GM12875 (cell line): ENCODE data around the gene SPSB3.

Source experiments
- H3K4me3 ChIP-seq: one replicate; pipeline ENCODE4 v1.5.1; 2011; ENCODE audit warnings: low read depth, low read length, control low read depth
- TF ChIP-seq, protein P1 (sequence below): IDR thresholded peaks from 2 replicates; pipeline ENCODE4 v1.5.1; 2011; ENCODE audit warnings: low read depth, mild to moderate bottlenecking, control low read depth, inconsistent platforms, low read length, moderate library complexity, borderline replicate concordance; ENCODE audit not compliant: insufficient read depth

Gene SPSB3

DNA sequence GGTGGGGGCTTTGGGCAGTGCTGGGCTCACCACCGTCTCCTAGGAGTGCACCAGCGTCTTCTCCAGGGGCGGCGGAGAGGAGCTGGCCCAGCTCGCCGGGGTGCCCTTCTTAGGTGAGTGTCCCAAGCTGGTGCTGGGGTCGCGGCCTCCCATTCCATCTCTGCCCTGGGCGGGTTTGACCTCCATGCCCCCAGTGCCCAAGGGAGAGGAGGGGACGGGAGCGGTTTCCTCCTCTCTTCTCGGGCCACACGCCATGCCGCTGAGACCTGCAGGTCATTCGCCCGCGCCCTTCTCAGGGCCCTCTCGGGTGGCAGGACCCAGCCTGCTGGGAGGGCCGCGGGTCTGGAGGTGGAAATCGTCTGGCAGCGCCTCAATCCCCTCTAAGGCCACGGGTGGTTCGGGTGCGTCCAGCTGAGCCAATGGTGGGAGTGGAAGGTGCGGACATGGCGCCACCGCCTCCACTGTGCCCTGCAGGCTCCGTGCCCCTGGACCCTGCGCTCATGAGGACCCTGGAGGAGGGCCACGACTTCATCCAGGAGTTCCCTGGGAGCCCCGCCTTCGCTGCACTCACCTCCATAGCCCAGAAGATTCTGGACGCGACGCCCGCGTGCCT, 5.8 kb upstream of the SPSB3 start:
- TF ChIP-seq, protein P1, sequence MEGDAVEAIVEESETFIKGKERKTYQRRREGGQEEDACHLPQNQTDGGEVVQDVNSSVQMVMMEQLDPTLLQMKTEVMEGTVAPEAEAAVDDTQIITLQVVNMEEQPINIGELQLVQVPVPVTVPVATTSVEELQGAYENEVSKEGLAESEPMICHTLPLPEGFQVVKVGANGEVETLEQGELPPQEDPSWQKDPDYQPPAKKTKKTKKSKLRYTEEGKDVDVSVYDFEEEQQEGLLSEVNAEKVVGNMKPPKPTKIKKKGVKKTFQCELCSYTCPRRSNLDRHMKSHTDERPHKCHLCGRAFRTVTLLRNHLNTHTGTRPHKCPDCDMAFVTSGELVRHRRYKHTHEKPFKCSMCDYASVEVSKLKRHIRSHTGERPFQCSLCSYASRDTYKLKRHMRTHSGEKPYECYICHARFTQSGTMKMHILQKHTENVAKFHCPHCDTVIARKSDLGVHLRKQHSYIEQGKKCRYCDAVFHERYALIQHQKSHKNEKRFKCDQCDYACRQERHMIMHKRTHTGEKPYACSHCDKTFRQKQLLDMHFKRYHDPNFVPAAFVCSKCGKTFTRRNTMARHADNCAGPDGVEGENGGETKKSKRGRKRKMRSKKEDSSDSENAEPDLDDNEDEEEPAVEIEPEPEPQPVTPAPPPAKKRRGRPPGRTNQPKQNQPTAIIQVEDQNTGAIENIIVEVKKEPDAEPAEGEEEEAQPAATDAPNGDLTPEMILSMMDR: no peak
- H3K4me3 ChIP-seq: no peak overlapping the region

DNA sequence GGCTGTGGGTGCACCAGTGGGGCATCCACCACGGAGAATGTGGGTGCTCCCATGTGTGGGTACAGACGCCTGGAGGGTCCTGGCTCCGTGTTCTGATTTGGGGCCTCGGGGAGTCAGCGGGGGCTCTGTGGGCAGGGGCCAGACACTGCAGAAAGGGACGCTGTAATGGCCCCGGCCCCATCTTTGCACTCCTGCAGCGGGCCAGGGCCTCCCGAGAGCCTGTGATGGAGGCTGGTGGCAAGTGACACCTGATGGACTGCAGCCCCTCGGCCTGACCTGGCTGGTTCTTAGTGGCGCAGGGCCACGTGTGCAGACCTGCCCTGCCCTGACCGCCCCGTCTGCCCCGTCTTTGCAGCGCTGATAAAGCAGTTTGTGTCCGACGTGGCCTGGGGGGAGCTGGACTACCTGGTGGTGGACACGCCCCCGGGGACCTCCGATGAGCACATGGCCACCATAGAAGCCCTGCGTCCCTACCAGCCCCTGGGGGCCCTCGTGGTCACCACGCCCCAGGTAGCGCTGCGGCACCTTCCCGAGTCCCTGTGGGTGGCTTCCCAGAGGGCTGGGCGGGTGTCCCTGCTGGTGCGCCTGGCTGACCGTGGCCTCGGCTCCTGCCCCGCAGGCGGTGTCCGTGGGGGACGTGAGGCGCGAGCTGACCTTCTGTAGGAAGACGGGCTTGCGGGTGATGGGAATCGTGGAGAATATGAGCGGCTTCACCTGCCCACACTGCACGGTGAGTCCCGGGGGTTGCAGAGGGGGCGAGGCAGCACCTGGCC, 5.1 kb upstream of the SPSB3 start:
- H3K4me3 ChIP-seq: no peak overlapping the region
- TF ChIP-seq, protein P1: no peak

DNA sequence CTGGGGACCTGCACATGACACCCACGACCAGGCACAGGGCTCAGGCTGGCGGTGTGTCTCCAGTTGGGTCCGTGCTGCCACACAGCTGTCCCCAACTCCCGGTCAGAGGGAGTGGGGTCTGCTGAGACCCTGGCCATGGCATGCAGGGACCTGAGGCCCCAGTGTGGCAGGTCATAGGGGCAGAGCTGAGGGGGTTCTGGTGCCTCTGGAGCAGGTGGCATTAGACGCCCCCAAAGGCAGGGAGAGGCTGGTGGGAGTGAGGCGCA, 4.6 kb upstream of the SPSB3 start:
- TF ChIP-seq, protein P1: no peak
- H3K4me3 ChIP-seq: no peak overlapping the region

DNA sequence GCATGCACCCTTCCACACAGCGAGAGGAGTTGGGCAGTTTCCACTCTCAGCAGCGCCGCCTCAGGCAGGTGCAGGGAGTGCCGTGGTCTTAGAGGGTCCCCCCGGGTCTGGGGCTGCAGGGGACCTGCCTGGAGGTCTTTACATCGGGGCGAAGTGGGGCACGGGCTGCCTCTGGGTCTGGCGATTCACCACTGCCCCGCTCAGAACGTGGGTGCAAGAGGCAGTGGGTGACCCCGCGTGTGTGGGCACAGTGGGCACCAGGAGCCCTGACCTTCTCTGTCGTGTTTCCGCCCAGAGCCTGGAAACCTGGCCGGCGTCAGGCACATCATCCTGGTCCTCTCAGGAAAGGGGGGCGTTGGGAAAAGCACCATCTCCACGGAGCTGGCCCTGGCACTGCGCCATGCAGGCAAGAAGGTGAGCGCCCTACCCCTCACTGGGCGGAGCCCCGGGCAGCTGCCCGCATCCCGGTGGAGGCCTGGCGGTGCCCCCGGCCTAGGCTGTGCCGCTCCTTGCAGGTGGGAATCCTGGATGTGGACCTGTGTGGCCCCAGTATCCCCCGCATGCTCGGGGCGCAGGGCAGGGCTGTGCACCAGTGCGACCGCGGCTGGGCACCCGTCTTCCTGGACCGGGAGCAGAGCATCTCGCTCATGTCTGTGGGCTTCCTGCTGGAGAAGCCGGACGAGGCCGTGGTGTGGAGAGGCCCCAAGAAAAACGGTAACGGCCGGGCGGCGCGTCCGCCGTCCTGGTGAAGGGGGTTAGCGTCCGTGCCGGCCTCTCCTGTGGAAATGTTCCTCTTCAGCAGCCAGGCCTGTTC, 4.1 kb upstream of the SPSB3 start:
- H3K4me3 ChIP-seq: no peak overlapping the region
- TF ChIP-seq, protein P1: no peak

DNA sequence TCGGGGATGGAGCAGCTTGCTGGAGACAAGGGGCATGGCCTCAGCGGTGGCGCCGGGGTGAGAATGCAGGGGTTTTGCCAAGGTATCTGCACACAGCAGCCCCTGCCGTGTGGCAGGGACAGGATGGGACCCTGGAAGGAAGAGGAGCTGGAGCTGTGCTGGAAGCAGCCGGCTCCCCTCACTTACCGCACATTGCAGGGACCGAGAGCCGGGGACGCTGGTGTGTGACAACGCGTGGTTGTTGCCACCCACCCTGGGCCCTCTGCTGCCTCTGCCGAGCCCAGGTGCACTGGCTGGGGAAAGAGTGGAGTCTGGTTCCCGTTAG, 3.4 kb upstream of the SPSB3 start:
- no peak overlapping the region for H3K4me3 ChIP-seq
- TF ChIP-seq, protein P1: no peak

DNA sequence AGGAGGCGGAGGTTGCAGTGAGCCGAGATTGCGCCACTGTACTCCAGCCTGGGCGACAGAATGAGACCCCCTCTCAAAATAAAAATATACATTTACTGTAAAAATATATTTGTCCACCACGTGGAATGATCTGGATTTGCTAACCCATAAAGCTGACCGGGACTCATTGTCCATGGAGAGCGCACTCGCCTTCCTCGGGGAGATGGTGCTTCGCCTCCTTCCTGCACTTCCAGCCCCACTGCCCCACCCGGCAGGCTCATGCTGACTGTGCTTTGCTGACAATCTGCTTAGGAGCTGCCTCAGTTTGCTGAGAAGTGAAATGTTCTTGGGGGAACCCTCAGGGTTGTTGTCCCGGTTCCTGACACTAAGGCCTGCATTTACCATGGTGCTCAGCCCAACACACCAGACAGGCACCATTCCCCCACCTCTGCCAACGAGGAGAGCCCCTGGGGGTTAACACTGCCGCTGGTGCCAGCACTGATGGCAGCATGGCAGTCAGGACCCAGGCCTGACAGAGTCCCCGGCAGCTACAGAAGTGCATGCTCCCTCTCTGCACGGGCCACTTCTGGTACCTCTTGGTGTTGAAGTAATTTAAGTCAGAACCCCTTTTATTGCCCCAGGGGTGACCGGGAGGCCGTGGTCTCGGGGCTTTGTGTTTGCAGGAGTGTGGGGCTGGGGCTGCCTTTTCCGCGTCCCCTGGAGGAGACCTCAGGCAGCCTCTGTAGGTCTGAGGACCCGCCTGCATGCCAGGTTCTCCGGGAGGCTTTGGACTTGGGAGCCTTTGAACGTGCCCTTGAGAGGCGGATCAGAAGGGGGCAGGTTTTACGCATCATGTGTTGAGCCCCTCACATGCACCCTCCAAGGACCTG, 2.8 kb upstream of the SPSB3 start:
- H3K4me3 ChIP-seq: no peak overlapping the region
- TF ChIP-seq, protein P1: no peak
